Measurements from ENCODE around the gene ANKRD10.
A peak's percentile ranks its signal among the peaks of the same experiment; 100 is the strongest.

ANKRD10 gene

GRCh38 chr13:110914331-110915056, 375 bp downstream of the ANKRD10 start:
- peak; percentile 97 for DNase-seq

- DNase-seq: no peak
Measured at GRCh38 chr13:110914081-110914330, 863 bp downstream of the ANKRD10 start.

GRCh38 chr13:110913322-110914080, 1.4 kb downstream of the ANKRD10 start:
- DNase-seq: peak; percentile 8

GRCh38 chr13:110912651-110913051, 2.2 kb downstream of the ANKRD10 start:
- no peak for DNase-seq

- DNase-seq: no peak
Measured at GRCh38 chr13:110911880-110912279, 3.0 kb downstream of the ANKRD10 start.

GRCh38 chr13:110910013-110910890, 4.6 kb downstream of the ANKRD10 start:
- DNase-seq: no peak

- DNase-seq: peak; percentile 78
Measured at GRCh38 chr13:110907951-110908898, 6.6 kb downstream of the ANKRD10 start.

- DNase-seq: no peak
Measured at GRCh38 chr13:110907301-110907700, 7.6 kb downstream of the ANKRD10 start.

GRCh38 chr13:110904748-110905147, 10.1 kb downstream of the ANKRD10 start:
- DNase-seq: no peak

GRCh38 chr13:110902370-110902769, 12.5 kb downstream of the ANKRD10 start:
- no peak for DNase-seq

- DNase-seq: no peak
Measured at GRCh38 chr13:110897521-110897920, 17.3 kb downstream of the ANKRD10 start.

- no peak for DNase-seq
Measured at GRCh38 chr13:110897014-110897413, 17.9 kb downstream of the ANKRD10 start.

- DNase-seq: no peak
Measured at GRCh38 chr13:110894086-110894485, 20.8 kb downstream of the ANKRD10 start.

GRCh38 chr13:110893571-110893970, 21.3 kb downstream of the ANKRD10 start:
- DNase-seq: no peak

GRCh38 chr13:110890279-110891165, 24.3 kb downstream of the ANKRD10 start:
- DNase-seq: no peak

GRCh38 chr13:110888390-110888789, 26.5 kb downstream of the ANKRD10 start:
- DNase-seq: no peak

GRCh38 chr13:110887597-110888333, 27.1 kb downstream of the ANKRD10 start:
- no peak for DNase-seq

- DNase-seq: no peak
Measured at GRCh38 chr13:110886870-110887596, 27.8 kb downstream of the ANKRD10 start.

GRCh38 chr13:110885966-110886869, 28.7 kb downstream of the ANKRD10 start:
- DNase-seq: no peak
